Panc1 (cell line): ENCODE measurements around the gene POU3F2. TPM values are rescaled to one million over a fixed set of nuclear protein-coding genes. Genes with fewer than 3 reads are reported as not detected.

ENCODE experiments used
- ATAC-seq: fragments of 200-7000 bp; cut with Tn5 transposase; 2 replicates; pipeline ENCODE4 v1.9.1; 2020; ENCODE audit warnings: mild to moderate bottlenecking, moderate library complexity
- BruUV-seq: library from RNA; stranded (reverse); fragments of 400-500 nt; replicated peaks from 2 replicates; lab custom pipeline; 2021; lab: Mats Ljungman, UMichigan
- CTCF ChIA-PET: fragments of 300-600 bp; sonication (Branson Sonifier 250); formaldehyde crosslinking; loops from one replicate; lab custom pipeline; 2022; ENCODE audit warnings: antibody characterized with exemption; lab: Charles Lee
- POLR2A ChIA-PET: fragments of 300-600 bp; sonication (Branson Sonifier 250); formaldehyde crosslinking; loops from one replicate; lab custom pipeline; 2022; ENCODE audit warnings: antibody characterized with exemption; lab: Charles Lee
- DNase-seq: peaks from one replicate; pipeline ENCODE4 v3.0.0-alpha.2; 2010; ENCODE audit warnings: low read depth, low spot score
- H3K27ac ChIP-seq: 2 replicates; pipeline ENCODE4 v1.5.1; 2011; ENCODE audit warnings: mild to moderate bottlenecking, low read length, inconsistent platforms
- H3K27me3 ChIP-seq: fragments of 200-500 bp; sonication (Bioruptor generic); 2 replicates; pipeline ENCODE4 v1.6.0; 2014; ENCODE audit warnings: low read length, inconsistent platforms; ENCODE audit not compliant: control insufficient read depth, insufficient read depth
- H3K36me3 ChIP-seq: fragments of 200-500 bp; sonication (Bioruptor generic); 2 replicates; pipeline ENCODE4 v1.5.1; 2014; ENCODE audit warnings: inconsistent platforms, mild to moderate bottlenecking, low read length, moderate library complexity; ENCODE audit not compliant: control insufficient read depth, insufficient read depth
- H3K4me1 ChIP-seq: 2 replicates; pipeline ENCODE4 v1.5.1; 2011; ENCODE audit warnings: inconsistent platforms, mild to moderate bottlenecking, low read length, moderate library complexity; ENCODE audit not compliant: control insufficient read depth, insufficient read depth
- H3K4me3 ChIP-seq, 2 experiments: 2 replicates each; pipeline ENCODE4 v1.5.1; 2011 to 2012; ENCODE audit warnings: low read depth in 2 of 2, low read length in 2 of 2, mild to moderate bottlenecking in 2 of 2, inconsistent platforms in 1 of 2, moderate library complexity in 1 of 2
- H3K9me3 ChIP-seq: fragments of 200-500 bp; sonication (Bioruptor generic); 2 replicates; pipeline ENCODE4 v1.5.1; 2014; ENCODE audit warnings: low read depth, mild to moderate bottlenecking, inconsistent platforms, low read length, moderate library complexity; ENCODE audit not compliant: control insufficient read depth, insufficient read depth
- POLR2AphosphoS5 ChIP-seq: IDR thresholded peaks from 2 replicates; pipeline ENCODE4 v1.6.1; 2012; ENCODE audit warnings: mild to moderate bottlenecking, low read depth, low read length, moderate library complexity
- REST ChIP-seq, 2 experiments: IDR thresholded peaks; 2 replicates each; pipeline ENCODE4 v1.6.1; 2011 to 2012; ENCODE audit warnings: low read depth in 2 of 2, control low read depth in 1 of 2, low read length in 1 of 2, mild to moderate bottlenecking in 1 of 2, moderate library complexity in 1 of 2; ENCODE audit not compliant: insufficient read depth in 1 of 2
- SIN3A ChIP-seq: IDR thresholded peaks from 2 replicates; pipeline ENCODE4 v1.6.1; 2012; ENCODE audit warnings: low read depth, mild to moderate bottlenecking, low read length, moderate library complexity, borderline replicate concordance; ENCODE audit not compliant: insufficient read depth
- TCF7L2 ChIP-seq: IDR thresholded peaks from 2 replicates; pipeline ENCODE4 v1.6.1; 2011; ENCODE audit warnings: mild to moderate bottlenecking, low read depth, low read length, inconsistent platforms
- in situ Hi-C: cut with HindIII; loops from 2 replicates; pipeline ENCODE4 v1.10.0; 2016; ENCODE audit warnings: low sequenced_read_pairs, low pct_unique_long_range_greater_than_20kb
- intact Hi-C: fragments of 100-400 bp; cut with micrococcal nuclease; formaldehyde crosslinking; loops from one replicate; pipeline ENCODE4 v1.10.0; 2022; ENCODE audit not compliant: unreplicated experiment
- total RNA-seq: library from RNA; stranded (reverse); gene quantifications from one replicate; pipeline ENCODE4 v1.2.1, GENCODE V29; 2021; ENCODE audit not compliant: unreplicated experiment
- TF ChIP-seq, protein P1 (sequence below): fragments of 450-650 bp; IDR thresholded peaks from 2 replicates; pipeline ENCODE4 v1.5.1; 2017; ENCODE audit warnings: mild to moderate bottlenecking

POU3F2 gene
- total RNA-seq, 1 experiment from 2014 or later: not detected

- H3K9me3 ChIP-seq: no peaks in the 10 kb centered on the region
- in situ Hi-C loops (no loop called here), intact Hi-C loops (no loop called here)
- H3K27ac ChIP-seq: no peak overlapping the region
- no TSS peak for BruUV-seq
- ATAC-seq (no peak), DNase-seq (no peak)
- TF ChIP-seq, protein P1, sequence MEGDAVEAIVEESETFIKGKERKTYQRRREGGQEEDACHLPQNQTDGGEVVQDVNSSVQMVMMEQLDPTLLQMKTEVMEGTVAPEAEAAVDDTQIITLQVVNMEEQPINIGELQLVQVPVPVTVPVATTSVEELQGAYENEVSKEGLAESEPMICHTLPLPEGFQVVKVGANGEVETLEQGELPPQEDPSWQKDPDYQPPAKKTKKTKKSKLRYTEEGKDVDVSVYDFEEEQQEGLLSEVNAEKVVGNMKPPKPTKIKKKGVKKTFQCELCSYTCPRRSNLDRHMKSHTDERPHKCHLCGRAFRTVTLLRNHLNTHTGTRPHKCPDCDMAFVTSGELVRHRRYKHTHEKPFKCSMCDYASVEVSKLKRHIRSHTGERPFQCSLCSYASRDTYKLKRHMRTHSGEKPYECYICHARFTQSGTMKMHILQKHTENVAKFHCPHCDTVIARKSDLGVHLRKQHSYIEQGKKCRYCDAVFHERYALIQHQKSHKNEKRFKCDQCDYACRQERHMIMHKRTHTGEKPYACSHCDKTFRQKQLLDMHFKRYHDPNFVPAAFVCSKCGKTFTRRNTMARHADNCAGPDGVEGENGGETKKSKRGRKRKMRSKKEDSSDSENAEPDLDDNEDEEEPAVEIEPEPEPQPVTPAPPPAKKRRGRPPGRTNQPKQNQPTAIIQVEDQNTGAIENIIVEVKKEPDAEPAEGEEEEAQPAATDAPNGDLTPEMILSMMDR: no peak
- TF ChIP-seq TCF7L2 (no peak), POLR2AphosphoS5 (no peak), REST (IDR thresholded peaks at IDR 0.05; ENCODE audit: insufficient read depth in 1 of 2, low read depth in 2 of 2, low read length in 1 of 2) (no peak), SIN3A (no peak)
- peaks cover 48% of the 10 kb centered on the region for H3K27me3 ChIP-seq
- no peak overlapping the region; a peak in 1 of 4 replicates for H3K4me3 ChIP-seq
- ChIA-PET POLR2A (no interaction called here), CTCF (no interaction called here)
- H3K36me3 ChIP-seq: no peaks in the 10 kb centered on the region
- no peaks in the 10 kb centered on the region for H3K4me1 ChIP-seq
Observed at GRCh38 chr6:98824902-98825599, 9.3 kb upstream of the POU3F2 start.

DNA sequence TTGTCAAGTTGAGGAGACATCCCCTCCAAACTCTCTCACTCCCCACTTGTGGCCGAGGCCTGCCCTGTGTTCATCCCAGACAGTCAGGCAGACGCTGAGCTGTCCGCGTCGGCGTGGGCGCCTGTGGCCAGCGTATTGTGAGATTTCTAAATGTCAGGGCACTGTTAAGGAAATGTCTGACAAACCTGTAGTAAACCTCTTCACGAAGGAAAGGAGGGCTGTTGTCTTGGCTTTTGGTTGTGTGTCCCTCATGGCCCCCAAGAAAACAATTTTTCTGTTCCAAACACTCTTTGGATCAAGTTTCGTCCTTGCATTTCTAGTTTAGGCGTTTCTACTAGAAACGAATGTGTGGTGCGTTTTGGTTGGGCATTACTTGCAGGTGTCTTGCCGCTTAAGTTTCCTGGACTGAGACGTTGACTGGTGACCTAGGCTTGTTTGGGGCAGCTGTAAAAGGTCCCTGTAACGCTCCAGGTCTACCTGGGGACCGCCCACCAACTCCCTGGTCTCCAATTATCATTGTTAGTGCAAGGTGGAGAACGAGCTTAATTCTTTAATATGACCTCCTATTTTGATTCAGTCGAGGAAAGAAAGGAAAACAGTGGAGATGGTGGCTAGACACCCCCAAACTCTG lies 8.7 kb upstream of the POU3F2 start:
- no peaks in the 10 kb centered on the region for H3K9me3 ChIP-seq
- H3K27me3 ChIP-seq: peaks cover 53% of the 10 kb centered on the region
- intact Hi-C loops (no loop called here), in situ Hi-C loops (no loop called here)
- no peak overlapping the region for H3K27ac ChIP-seq
- no peak overlapping the region for H3K4me3 ChIP-seq
- no TSS peak for BruUV-seq
- TF ChIP-seq, protein P1: no peak
- no peak for TF ChIP-seq REST (IDR thresholded peaks at IDR 0.05; ENCODE audit: insufficient read depth in 1 of 2, low read depth in 2 of 2, low read length in 1 of 2)
- TF ChIP-seq POLR2AphosphoS5: no peak
- TF ChIP-seq SIN3A: no peak
- no peak for TF ChIP-seq TCF7L2
- CTCF ChIA-PET: no interaction called here
- DNase-seq (no peak), ATAC-seq (no peak)
- H3K4me1 ChIP-seq: no peaks in the 10 kb centered on the region
- H3K36me3 ChIP-seq: no peaks in the 10 kb centered on the region
- POLR2A ChIA-PET: no interaction called here
